HepG2 (cell line): Measurements from ENCODE around the gene DAB1.

ENCODE experiments used
- BHLHE40 ChIP-seq: IDR thresholded peaks from 2 replicates; pipeline ENCODE4 v1.6.1; 2011; ENCODE audit warnings: low read length, improper control_type of control experiment
- CREB1 ChIP-seq, 2 experiments: fragments of 450-650 bp in 1 of 2; IDR thresholded peaks; 2 replicates each; pipeline ENCODE4 v1.6.1; 2016 to 2017; ENCODE audit warnings: control low read depth in 1 of 2, mild to moderate bottlenecking in 1 of 2, missing compliant biosample characterization in 1 of 2, missing genetic modification characterization in 1 of 2
- ELF4 ChIP-seq: sonication (generic); formaldehyde crosslinking; IDR thresholded peaks from 2 replicates; pipeline ENCODE4 v1.5.0; 2020; ENCODE audit warnings: missing genetic modification reagents, mild to moderate bottlenecking, moderate library complexity, borderline replicate concordance
- KDM5A ChIP-seq: fragments of 200-600 bp; sonication (generic); IDR thresholded peaks from 2 replicates; pipeline ENCODE4 v1.7.0; 2018; ENCODE audit warnings: antibody characterized with exemption, mild to moderate bottlenecking, low read length, borderline replicate concordance
- MAFK ChIP-seq, 2 experiments: IDR thresholded peaks in 1 of 2; conservative IDR thresholded peaks in 1 of 2; 2 replicates each; pipeline ENCODE4 v1.6.1; 2011; ENCODE audit warnings: improper control_type of control experiment in 2 of 2, low read length in 2 of 2
- MBD4 ChIP-seq: IDR thresholded peaks from 2 replicates; pipeline ENCODE4 v1.6.1; 2012; ENCODE audit warnings: low read length, inconsistent platforms, borderline replicate concordance
- POLR2A ChIP-seq, 2 experiments: IDR thresholded peaks; 2 replicates each; pipeline ENCODE4 v1.6.1; 2011; ENCODE audit warnings: low read depth in 2 of 2, low read length in 2 of 2, mild to moderate bottlenecking in 1 of 2, moderate library complexity in 1 of 2; ENCODE audit not compliant: insufficient read depth in 1 of 2
- SMARCC2 ChIP-seq: fragments of 450-650 bp; IDR thresholded peaks from 2 replicates; pipeline ENCODE4 v1.6.1; 2017; ENCODE audit warnings: antibody characterized with exemption, mild to moderate bottlenecking
- UBTF ChIP-seq: sonication (generic); formaldehyde crosslinking; IDR thresholded peaks from 2 replicates; pipeline ENCODE4 v1.4.0; 2020; ENCODE audit warnings: mild to moderate bottlenecking, missing genetic modification reagents
- TF ChIP-seq, protein P1 (sequence below): sonication (generic); formaldehyde crosslinking; IDR thresholded peaks from 2 replicates; pipeline ENCODE4 v1.5.0; 2020; ENCODE audit warnings: mild to moderate bottlenecking, missing genetic modification reagents, moderate library complexity

DNA sequence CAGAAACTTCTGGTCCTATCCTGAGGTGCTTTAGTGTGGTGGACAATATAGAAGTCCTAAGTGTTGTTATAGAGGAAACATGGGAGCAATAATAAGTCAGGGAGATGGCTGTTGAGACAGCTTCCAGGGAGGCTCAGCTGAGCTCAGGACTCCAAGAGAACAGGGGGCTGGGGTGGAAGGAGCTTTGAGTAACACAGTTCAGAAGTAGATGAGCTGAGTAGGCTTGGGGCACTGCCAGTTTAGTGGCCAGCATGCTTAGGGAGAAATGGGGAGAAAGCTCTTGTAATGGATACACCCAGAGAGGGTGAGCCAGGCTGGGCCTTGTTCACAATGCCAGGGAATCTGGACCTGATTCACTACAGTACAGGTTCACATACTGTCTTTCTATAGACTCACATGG, 201.6 kb downstream of the DAB1 start:
- no peak for TF ChIP-seq MAFK (conservative IDR thresholded peaks at IDR 0.05 in 1 of 2, IDR thresholded peaks at IDR 0.05 in 1 of 2; ENCODE audit: low read length in 2 of 2)
- TF ChIP-seq UBTF (CRISPR knock-in tag), result no peak
- TF ChIP-seq KDM5A, result no peak
- no peak for TF ChIP-seq ELF4 (CRISPR knock-in tag)
- TF ChIP-seq MBD4, result no peak
- TF ChIP-seq BHLHE40, result no peak
- TF ChIP-seq, protein P1, sequence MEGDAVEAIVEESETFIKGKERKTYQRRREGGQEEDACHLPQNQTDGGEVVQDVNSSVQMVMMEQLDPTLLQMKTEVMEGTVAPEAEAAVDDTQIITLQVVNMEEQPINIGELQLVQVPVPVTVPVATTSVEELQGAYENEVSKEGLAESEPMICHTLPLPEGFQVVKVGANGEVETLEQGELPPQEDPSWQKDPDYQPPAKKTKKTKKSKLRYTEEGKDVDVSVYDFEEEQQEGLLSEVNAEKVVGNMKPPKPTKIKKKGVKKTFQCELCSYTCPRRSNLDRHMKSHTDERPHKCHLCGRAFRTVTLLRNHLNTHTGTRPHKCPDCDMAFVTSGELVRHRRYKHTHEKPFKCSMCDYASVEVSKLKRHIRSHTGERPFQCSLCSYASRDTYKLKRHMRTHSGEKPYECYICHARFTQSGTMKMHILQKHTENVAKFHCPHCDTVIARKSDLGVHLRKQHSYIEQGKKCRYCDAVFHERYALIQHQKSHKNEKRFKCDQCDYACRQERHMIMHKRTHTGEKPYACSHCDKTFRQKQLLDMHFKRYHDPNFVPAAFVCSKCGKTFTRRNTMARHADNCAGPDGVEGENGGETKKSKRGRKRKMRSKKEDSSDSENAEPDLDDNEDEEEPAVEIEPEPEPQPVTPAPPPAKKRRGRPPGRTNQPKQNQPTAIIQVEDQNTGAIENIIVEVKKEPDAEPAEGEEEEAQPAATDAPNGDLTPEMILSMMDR (CRISPR knock-in tag), result no peak
- no peak for TF ChIP-seq SMARCC2
- TF ChIP-seq CREB1 (IDR thresholded peaks at IDR 0.05), result no peak
- no peak for TF ChIP-seq CREB1 (CRISPR knock-in tag; IDR thresholded peaks at IDR 0.05)
- TF ChIP-seq POLR2A (IDR thresholded peaks at IDR 0.05; ENCODE audit: insufficient read depth in 1 of 2, low read depth in 2 of 2, low read length in 2 of 2), result no peak
